HUES6 (cell line): Measurements from ENCODE around the gene AGAP2.
A peak's percentile ranks its signal among the peaks of the same experiment; 100 is the strongest.

ENCODE experiments used
- H3K27ac ChIP-seq: 2 replicates; pipeline ENCODE4 v1.7.0; 2013; ENCODE audit warnings: low read depth, mild to moderate bottlenecking, low read length, inconsistent platforms
- H3K27me3 ChIP-seq: 2 replicates; pipeline ENCODE4 v1.6.1; 2013; ENCODE audit warnings: low read length; ENCODE audit not compliant: control insufficient read depth, insufficient read depth
- H3K36me3 ChIP-seq: 2 replicates; pipeline ENCODE4 v1.6.1; 2013; ENCODE audit warnings: low read length; ENCODE audit not compliant: control insufficient read depth, insufficient read depth
- H3K4me1 ChIP-seq: 2 replicates; pipeline ENCODE4 v1.6.1; 2013; ENCODE audit warnings: low read length; ENCODE audit not compliant: control insufficient read depth, insufficient read depth
- H3K4me3 ChIP-seq: 2 replicates; pipeline ENCODE4 v1.5.1; 2013; ENCODE audit warnings: low read depth, low read length
- H3K9ac ChIP-seq: one replicate; pipeline ENCODE4 v1.6.1; 2013; ENCODE audit warnings: mild to moderate bottlenecking, low read length
- H3K9me3 ChIP-seq: 2 replicates; pipeline ENCODE4 v1.6.1; 2013; ENCODE audit warnings: low read depth, low read length; ENCODE audit not compliant: control insufficient read depth, insufficient read depth

Gene AGAP2

GRCh38 chr12:57741844-57742738 lies 3.5 kb upstream of the AGAP2 start:
- H3K4me1 ChIP-seq: peaks cover 10% of the 10 kb centered on the region; the same call in 1 of the 2 replicates
- H3K27me3 ChIP-seq: peaks cover 68% of the 10 kb centered on the region
- peak overlapping the region; percentile 25; the same call in 1 of the 2 replicates for H3K4me3 ChIP-seq
- H3K36me3 ChIP-seq: peaks cover 15% of the 10 kb centered on the region
- H3K9ac ChIP-seq: no peak overlapping the region
- no peak overlapping the region for H3K27ac ChIP-seq
- no peaks in the 10 kb centered on the region for H3K9me3 ChIP-seq

DNA sequence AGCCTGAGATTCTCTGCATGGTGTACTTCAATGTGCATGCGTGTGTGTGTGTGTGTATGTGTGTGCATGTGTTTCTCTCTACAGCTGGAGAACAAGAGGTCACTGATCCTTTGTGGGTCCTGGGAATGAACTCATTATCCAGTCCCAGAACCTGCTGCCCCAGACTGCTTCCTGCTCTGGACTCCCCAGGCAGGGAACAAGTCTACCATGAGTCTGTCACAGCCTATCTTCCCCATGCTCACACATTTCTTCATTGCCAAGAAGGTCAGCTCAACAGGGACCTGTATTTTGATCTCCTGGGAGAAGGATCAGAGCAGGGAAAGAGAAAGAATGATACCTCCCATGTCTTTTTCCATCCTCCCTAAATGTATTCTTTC lies 2.9 kb upstream of the AGAP2 start:
- peaks cover 75% of the 10 kb centered on the region for H3K27me3 ChIP-seq
- no peak overlapping the region for H3K27ac ChIP-seq

GRCh38 chr12:57740656-57741412 lies 2.3 kb upstream of the AGAP2 start:
- no peak overlapping the region for H3K9ac ChIP-seq
- H3K4me1 ChIP-seq: peaks cover 15% of the 10 kb centered on the region
- no peak overlapping the region for H3K4me3 ChIP-seq
- peaks cover 80% of the 10 kb centered on the region for H3K27me3 ChIP-seq
- no peak overlapping the region for H3K27ac ChIP-seq
- no peaks in the 10 kb centered on the region for H3K9me3 ChIP-seq
- H3K36me3 ChIP-seq: peaks cover 2% of the 10 kb centered on the region; the same call in 1 of the 2 replicates

More for the DNA sequence above, 2.9 kb upstream of the AGAP2 start:
- Histone ChIP-seq H3K9ac (no peak overlapping the region), H3K9me3 (no peaks in the 10 kb centered on the region), H3K4me3 (no peak overlapping the region), H3K36me3 (peaks cover 8% of the 10 kb centered on the region), H3K4me1 (peaks cover 15% of the 10 kb centered on the region)

DNA sequence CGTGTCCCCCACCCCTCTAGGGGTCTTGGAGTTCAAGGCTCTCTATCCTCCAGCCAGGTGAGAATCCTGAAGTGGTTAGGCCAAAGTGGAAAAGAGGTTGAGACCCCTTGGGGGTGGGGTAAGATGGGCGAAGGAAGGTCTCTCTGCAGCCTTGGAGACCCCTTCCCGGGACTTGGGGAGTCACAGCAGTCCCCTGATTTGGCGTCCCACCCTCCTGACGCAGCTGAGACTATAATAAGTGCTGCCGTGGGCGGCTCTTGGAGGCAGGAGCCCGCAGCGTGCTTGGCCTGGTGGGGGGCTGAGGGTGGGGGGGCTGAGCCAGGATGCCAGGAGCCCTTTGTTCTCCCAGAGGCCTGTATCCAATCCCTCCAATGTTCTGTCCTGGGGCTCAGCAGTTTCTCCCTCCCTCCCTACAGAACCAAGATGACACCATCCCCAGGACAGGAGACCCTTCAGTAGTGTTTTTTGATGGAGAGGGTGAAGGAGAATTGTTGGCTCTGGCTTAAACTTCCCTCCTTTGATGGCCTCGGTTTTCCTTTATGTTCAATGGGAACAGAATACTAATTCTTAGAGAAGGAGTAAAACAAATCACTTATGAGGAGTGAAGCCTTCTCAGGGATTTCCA lies 1.5 kb upstream of the AGAP2 start:
- no peak overlapping the region for H3K27ac ChIP-seq
- no peaks in the 10 kb centered on the region for H3K36me3 ChIP-seq
- H3K4me3 ChIP-seq: no peak overlapping the region
- H3K4me1 ChIP-seq: peaks cover 16% of the 10 kb centered on the region
- H3K9ac ChIP-seq: no peak overlapping the region
- H3K27me3 ChIP-seq: peaks cover 88% of the 10 kb centered on the region
- no peaks in the 10 kb centered on the region for H3K9me3 ChIP-seq

DNA sequence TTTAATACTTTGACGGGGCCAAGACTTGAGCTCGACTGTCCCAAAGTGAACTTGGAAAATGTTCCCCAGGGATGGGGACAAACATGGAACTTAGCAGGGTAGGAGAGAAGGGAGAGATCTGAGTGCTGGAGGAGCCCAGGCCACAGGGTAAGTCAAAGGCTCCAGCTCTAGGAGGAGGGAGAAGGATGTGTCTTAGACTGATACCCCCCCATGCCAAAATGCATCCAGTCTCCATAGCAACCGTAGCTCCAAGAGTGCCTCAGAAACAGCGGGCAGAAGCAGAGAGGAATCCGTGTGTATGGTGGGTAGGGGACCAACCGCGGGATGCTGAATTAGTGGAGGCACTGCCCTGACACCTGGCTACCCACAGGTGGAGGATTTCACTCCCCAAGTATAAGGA lies 845 bp upstream of the AGAP2 start:
- H3K36me3 ChIP-seq: no peaks in the 10 kb centered on the region
- H3K4me3 ChIP-seq: peak overlapping the region; percentile 52
- peaks cover 16% of the 10 kb centered on the region for H3K4me1 ChIP-seq
- H3K9ac ChIP-seq: no peak overlapping the region
- H3K27me3 ChIP-seq: peaks cover 95% of the 10 kb centered on the region
- no peak overlapping the region for H3K27ac ChIP-seq
- H3K9me3 ChIP-seq: no peaks in the 10 kb centered on the region

GRCh38 chr12:57737467-57738460 lies 778 bp downstream of the AGAP2 start:
- peak overlapping the region; percentile 53 for H3K4me3 ChIP-seq
- H3K36me3 ChIP-seq: no peaks in the 10 kb centered on the region
- no peak overlapping the region for H3K9ac ChIP-seq
- no peak overlapping the region for H3K27ac ChIP-seq
- peaks cover 99% of the 10 kb centered on the region for H3K27me3 ChIP-seq
- H3K4me1 ChIP-seq: peaks cover 16% of the 10 kb centered on the region
- H3K9me3 ChIP-seq: no peaks in the 10 kb centered on the region

DNA sequence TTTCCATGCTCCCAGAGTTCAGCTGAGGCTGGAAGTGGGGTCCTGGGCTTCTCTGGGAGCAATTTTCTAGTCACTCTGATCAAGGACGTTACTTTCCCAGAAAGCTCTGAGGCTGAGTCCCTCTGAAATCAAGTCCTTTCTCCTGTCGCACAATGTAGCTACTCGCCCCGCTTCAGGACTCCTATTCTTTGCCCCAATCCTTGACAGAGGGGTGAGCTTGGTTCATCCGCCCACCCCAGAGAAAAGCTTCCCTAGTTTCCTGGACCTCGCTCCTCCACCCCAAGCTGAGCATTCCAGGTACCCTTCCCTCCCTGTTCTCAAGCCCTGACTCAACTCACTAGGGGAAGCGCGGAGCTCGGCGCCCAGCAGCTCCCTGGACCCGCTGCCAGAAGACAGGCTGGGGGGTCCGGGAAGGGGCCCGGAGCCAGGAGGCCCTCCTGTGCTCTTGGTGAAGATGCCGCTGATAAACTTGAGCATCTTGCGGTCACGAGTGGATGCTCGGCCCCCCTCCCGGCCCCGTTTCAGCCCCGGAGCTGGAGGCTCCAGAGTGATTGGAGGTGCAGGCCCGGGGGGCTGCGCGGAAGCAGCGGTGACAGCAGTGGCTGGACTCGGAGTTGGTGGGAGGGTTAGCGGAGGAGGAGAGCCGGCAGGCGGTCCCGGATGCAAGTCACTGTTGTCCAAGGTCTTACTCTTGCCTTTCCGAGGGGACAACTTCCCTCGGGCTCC lies 1.6 kb downstream of the AGAP2 start:
- H3K4me3 ChIP-seq: peak overlapping the region; percentile 53

DNA sequence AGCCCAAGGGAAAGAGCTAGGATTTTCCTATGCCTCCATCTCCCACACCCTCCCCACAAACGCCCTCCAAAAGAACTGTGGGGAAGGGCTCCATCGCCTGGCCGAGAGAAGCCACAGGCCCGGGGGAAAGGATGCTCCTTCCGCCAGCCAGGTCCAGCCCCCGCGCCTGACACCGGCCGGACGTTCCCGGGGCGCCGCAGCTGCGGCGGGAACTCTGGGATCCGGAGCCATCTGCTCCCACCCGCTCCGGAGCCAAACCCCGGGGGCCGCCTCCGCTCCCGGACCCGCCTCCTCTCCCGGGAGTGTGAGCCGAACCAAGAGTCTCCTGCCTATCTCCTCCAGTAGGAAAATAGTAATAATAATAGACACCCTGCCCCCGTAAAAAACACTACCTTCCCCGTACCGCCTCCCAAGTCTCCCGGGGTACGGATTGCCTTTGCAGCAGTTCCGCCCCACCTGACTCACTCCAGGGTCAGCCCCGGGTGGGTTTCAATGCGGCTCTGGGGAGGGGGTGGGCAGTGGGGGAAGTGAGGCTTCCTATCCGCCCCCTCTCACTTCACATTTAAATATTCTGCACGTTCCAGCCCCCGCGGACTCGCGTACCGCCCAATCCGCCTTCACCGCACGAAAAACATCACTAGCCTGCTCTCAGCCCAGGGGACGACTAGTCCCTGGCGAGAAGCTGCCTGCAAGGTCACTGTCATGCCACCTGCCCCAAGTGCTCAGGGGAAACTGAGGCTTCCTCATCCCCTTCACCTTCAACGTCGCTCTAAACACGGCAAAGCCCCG lies 2.4 kb downstream of the AGAP2 start:
- no peak overlapping the region for H3K9ac ChIP-seq
- H3K4me1 ChIP-seq: peaks cover 16% of the 10 kb centered on the region
- H3K27me3 ChIP-seq: peaks cover 99% of the 10 kb centered on the region
- no peaks in the 10 kb centered on the region for H3K9me3 ChIP-seq
- H3K4me3 ChIP-seq: peak overlapping the region; percentile 53
- H3K27ac ChIP-seq: no peak overlapping the region
- H3K36me3 ChIP-seq: no peaks in the 10 kb centered on the region

More for the DNA sequence above, 1.6 kb downstream of the AGAP2 start:
- Histone ChIP-seq H3K27me3 (peaks cover 99% of the 10 kb centered on the region), H3K36me3 (no peaks in the 10 kb centered on the region), H3K4me1 (peaks cover 16% of the 10 kb centered on the region), H3K9me3 (no peaks in the 10 kb centered on the region), H3K27ac (no peak overlapping the region), H3K9ac (no peak overlapping the region)

DNA sequence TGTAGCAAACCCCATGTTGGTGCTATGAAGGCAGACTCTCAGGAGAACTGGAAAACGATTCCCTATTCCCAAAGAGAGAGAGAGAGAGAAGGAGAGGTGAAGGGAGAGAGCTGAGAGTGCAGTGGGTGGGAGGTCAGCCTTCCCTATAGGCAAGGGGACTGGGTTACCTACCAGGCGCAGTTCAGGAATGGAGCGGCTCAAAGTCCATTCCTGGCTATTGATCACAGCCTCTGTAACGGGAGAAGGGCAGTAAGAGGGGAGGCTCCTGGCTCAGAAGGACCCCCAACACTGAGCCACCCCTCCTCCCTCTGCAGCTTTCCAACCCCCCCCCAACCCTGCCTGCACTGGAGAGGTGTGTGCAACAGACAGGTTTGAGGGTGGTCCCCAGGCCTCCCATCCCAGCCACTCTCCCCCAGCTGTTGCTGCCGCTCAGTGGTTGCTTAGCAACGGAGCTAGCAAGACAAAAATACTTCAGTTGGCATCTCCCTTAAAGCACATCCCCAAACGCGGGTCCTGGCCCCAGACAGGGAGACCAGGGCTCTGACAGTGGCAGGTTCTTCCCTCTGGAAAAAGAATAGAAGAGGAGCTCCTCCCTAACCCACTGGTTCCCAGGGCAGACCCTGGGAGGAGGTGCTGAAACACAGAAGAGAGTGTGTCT lies 3.2 kb downstream of the AGAP2 start:
- Histone ChIP-seq H3K4me1 (peaks cover 16% of the 10 kb centered on the region), H3K9ac (no peak overlapping the region), H3K9me3 (no peaks in the 10 kb centered on the region), H3K4me3 (peak overlapping the region; percentile 53), H3K36me3 (no peaks in the 10 kb centered on the region), H3K27ac (no peak overlapping the region), H3K27me3 (peaks cover 99% of the 10 kb centered on the region)
